Astrocyte of the spinal cord (primary cell): Measurements from ENCODE around the gene TRIOBP.
"Not testable (repeated sequence)": the region's sequence is repeated elsewhere in the genome, so short reads cannot be mapped to it uniquely, and the experiment has no call there.

Experiments
- DNase-seq: peaks from one replicate; pipeline ENCODE4 v3.0.0; 2011; ENCODE audit warnings: low read depth, low spot score
- H3K4me3 ChIP-seq: 2 replicates; pipeline ENCODE4 v1.5.1; 2011; ENCODE audit warnings: low read depth, mild to moderate bottlenecking, low read length, moderate library complexity
- CTCF ChIP-seq: IDR thresholded peaks from 2 replicates; pipeline ENCODE4 v1.5.1; 2012; ENCODE audit warnings: low read depth, mild to moderate bottlenecking, low read length, inconsistent platforms
- in situ Hi-C: cut with HindIII; loops from 2 replicates; pipeline ENCODE4 v1.10.0; 2017; ENCODE audit warnings: low sequenced_read_pairs

The TRIOBP gene

GRCh38 chr22:37692627-37693285, 4.1 kb upstream of the TRIOBP start:
- H3K4me3 ChIP-seq = no peak overlapping the region
- TF ChIP-seq CTCF = no peak
- in situ Hi-C loops = no loop called here

DNA sequence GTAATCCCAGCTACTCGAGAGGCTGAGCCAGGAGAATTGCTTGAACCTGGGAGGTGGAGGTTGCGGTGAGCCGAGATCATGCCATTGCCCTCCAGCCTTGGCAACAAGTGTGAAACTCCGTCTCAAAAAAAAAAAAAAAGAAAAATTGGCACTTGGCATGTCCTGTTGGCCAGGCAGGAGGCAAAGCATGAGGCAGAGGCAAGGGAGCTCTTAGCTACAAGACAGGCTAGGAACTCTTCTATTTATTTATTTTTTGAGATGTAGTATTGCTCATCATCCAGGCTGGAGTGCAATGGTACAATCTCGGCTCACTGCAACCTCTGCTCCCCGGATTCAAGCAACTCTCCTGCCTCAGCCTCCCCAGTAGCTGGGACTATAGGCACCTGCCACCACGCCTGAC, 2.7 kb upstream of the TRIOBP start:
- DNase-seq, H3K4me3 ChIP-seq, in situ Hi-C loops: not testable (repeated sequence)

More at GRCh38 chr22:37692627-37693285, 4.1 kb upstream of the TRIOBP start:
- DNase-seq = no peak

GRCh38 chr22:37696260-37696656, 590 bp upstream of the TRIOBP start:
- in situ Hi-C loops, DNase-seq: not testable (repeated sequence)
- peak overlapping the region; percentile 46 for H3K4me3 ChIP-seq

GRCh38 chr22:37697538-37697835, 639 bp downstream of the TRIOBP start:
- TF ChIP-seq CTCF = no peak
- peak overlapping the region; percentile 46 for H3K4me3 ChIP-seq
- in situ Hi-C loops = no loop called here
- no peak for DNase-seq

DNA sequence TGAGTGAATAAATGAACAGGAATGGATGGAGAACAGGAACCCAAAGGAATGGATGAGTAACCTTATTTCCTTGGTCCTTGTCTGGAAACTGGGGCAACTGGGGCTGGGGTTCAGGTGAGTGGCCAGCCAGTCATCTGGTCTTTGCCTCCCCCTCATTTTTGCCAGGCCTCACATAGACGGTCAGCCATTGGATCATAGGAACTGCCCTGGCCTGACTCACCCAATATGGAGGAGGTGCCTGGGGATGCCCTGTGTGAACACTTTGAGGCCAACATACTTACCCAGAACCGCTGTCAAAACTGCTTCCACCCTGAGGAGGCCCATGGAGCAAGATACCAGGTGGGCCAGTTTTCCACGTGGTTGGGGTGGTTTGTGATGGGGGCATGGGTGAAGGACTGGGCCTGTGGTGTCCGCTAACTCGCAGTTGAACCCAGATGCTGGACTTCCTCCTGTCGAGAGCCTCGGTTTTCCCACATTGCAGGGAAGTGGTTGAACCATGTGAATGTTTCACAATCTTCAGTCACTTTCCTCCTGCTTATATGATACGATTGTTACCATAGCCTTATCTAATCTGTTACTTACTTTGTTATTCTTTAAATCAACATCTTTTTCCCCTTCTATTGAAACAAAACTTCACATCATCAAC, 4.4 kb downstream of the TRIOBP start:
- no peak for TF ChIP-seq CTCF
- DNase-seq = no peak
- in situ Hi-C loops = no loop called here
- no peak overlapping the region for H3K4me3 ChIP-seq

DNA sequence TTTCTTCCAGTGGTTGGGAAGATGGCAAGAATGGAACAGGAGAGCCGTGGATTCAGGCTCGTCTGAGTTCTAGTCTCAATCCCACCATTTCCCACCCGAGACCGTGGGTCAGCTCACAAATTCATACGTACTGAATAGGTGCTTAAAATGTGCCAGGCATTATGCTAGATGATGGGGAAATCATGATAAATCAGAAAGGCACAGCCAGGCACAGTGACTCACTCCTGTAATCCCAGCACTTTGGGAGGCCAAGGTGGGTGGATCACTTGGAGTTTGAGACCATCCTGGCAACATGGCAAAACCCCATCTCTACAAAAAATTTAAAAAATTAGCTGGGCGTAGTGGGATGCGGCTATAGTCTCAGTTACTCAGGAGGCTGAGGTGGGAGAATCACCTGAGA, 7.1 kb downstream of the TRIOBP start:
- DNase-seq = no peak
- no peak for TF ChIP-seq CTCF
- in situ Hi-C loops = no loop called here
- H3K4me3 ChIP-seq = no peak overlapping the region

- no peak overlapping the region for H3K4me3 ChIP-seq
- in situ Hi-C loops = no loop called here
- no peak for TF ChIP-seq CTCF
- no peak for DNase-seq
Observed at GRCh38 chr22:37704645-37705044, 7.8 kb downstream of the TRIOBP start.
